NT2/D1 (cell line): Measurements from ENCODE around the gene UCHL1.

Source experiments
- SUZ12 ChIP-seq: IDR thresholded peaks from 2 replicates; pipeline ENCODE4 v1.6.1; 2011; ENCODE audit not compliant: insufficient read length, insufficient read depth; ENCODE audit errors: extremely low read depth
- YY1 ChIP-seq: IDR thresholded peaks from 2 replicates; pipeline ENCODE4 v1.6.1; 2011; ENCODE audit not compliant: insufficient read length, insufficient read depth
- ZNF274 ChIP-seq: IDR thresholded peaks from 2 replicates; pipeline ENCODE4 v1.6.1; 2011; ENCODE audit warnings: mild to moderate bottlenecking, low read depth, low read length

GRCh38 chr4:41269682-41270081 lies 13.0 kb downstream of the UCHL1 start:
- no peak for TF ChIP-seq YY1
- no peak for TF ChIP-seq SUZ12
- TF ChIP-seq ZNF274 = no peak
